Measurements from ENCODE around the gene COQ8A. TPM values are rescaled to one million over a fixed set of nuclear protein-coding genes. Genes with fewer than 3 reads are reported as not detected.

The COQ8A gene
- total RNA-seq, 2 donors from 2014 or later, result 116 to 134 TPM

DNA sequence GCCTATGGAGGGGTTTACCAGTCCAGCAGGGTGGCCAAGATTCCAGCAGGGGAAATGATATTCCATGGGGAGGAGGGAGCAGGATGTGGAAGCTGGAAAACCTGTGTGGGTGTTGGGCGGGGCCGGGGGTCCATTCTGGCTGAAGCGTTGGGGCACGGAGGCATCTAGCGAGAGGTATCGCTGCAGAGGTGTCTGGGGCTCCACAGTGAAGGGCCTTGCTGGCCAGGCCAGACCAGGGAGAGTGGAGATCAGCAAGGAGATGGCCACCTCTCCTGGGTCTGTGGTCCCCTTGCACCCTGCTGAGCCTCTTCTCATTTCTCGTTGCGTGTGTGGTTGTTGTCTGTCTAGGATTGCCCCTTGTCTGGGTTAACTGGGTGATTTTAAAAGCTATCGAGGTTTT is 6.2 kb downstream of the COQ8A start:
- 72 to 73% methylated on average over 9 of the region's 9 CpGs for WGBS, 2 donors
- TF ChIP-seq, protein P1, sequence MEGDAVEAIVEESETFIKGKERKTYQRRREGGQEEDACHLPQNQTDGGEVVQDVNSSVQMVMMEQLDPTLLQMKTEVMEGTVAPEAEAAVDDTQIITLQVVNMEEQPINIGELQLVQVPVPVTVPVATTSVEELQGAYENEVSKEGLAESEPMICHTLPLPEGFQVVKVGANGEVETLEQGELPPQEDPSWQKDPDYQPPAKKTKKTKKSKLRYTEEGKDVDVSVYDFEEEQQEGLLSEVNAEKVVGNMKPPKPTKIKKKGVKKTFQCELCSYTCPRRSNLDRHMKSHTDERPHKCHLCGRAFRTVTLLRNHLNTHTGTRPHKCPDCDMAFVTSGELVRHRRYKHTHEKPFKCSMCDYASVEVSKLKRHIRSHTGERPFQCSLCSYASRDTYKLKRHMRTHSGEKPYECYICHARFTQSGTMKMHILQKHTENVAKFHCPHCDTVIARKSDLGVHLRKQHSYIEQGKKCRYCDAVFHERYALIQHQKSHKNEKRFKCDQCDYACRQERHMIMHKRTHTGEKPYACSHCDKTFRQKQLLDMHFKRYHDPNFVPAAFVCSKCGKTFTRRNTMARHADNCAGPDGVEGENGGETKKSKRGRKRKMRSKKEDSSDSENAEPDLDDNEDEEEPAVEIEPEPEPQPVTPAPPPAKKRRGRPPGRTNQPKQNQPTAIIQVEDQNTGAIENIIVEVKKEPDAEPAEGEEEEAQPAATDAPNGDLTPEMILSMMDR (IDR thresholded peaks at IDR 0.05), result no peak
- TF ChIP-seq POLR2A (IDR thresholded peaks at IDR 0.05), result no peak
- no peak for DNase-seq
- Histone ChIP-seq H3K4me3 (no peak overlapping the region), H3K36me3 (replicated peaks in 1 of 2; ENCODE audit: insufficient read depth in 1 of 2, low read depth in 2 of 2) (no peaks in the 10 kb centered on the region), H3K27me3 (no peaks in the 10 kb centered on the region), H3K27ac (peak overlapping the region; percentile 96 to 98 (median 98)), H3K4me1 (peaks cover 96% of the 10 kb centered on the region), H3K9me3 (no peaks in the 10 kb centered on the region)
- no peak for ATAC-seq
- intact Hi-C loops (cut with DNase I), result no loop called here

DNA sequence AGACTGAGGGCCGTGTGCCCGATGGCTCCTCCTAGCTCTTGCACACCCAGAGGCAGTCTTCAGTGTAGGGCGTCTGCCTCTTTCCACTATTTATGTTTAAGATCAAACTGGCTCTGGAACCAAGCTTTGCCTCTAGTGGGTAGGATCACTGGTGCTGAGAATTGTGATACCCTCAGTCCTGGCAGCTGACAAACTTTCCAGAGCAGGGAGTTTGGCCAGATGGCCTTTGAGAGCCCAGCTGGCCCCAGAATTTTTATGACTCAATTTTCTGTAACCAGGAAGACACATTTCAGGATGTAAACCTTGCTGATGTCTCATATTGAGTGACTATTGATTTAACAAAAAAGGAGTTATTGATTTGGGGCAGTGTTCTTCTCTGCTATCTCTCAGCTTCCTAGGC is 6.7 kb downstream of the COQ8A start:
- TF ChIP-seq, protein P1 (IDR thresholded peaks at IDR 0.05), result no peak
- TF ChIP-seq POLR2A (IDR thresholded peaks at IDR 0.05), result no peak
- peaks cover 96% of the 10 kb centered on the region for H3K4me1 ChIP-seq

DNA sequence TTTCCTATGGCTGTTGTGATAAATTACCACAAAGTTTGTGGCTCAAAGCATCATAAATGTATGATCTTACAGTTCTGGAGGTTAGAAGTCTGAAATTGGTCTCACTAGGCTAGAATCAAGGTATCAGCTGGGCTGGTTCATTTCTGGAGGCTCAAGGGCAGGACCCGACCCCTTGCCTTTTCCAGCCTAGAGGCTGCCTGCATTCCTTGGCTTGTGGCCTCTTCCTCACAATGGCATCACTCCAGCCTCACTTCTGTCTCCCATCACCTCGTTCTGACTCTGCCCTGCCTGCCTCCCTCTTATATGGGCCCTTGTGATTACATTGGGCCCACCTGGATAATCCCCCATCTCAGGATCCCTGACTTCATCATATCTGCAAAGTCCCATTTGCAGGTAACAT is 8.0 kb downstream of the COQ8A start:
- peaks cover 89% of the 10 kb centered on the region for H3K4me1 ChIP-seq
- TF ChIP-seq, protein P1 (IDR thresholded peaks at IDR 0.05), result no peak
- TF ChIP-seq POLR2A (IDR thresholded peaks at IDR 0.05), result no peak

More for the DNA sequence above, 6.7 kb downstream of the COQ8A start:
- ATAC-seq, result no peak
- Histone ChIP-seq H3K27me3 (no peaks in the 10 kb centered on the region), H3K27ac (peak overlapping the region; percentile 96 to 98 (median 98)), H3K9me3 (no peaks in the 10 kb centered on the region), H3K4me3 (no peak overlapping the region), H3K36me3 (replicated peaks in 1 of 2; ENCODE audit: insufficient read depth in 1 of 2, low read depth in 2 of 2) (no peaks in the 10 kb centered on the region)
- DNase-seq, result peak; percentile 41 to 69 (median 66)
- 20 to 44% methylated on average over 3 of the region's 3 CpGs for WGBS, 2 donors
- intact Hi-C loops (cut with DNase I), result no loop called here

DNA sequence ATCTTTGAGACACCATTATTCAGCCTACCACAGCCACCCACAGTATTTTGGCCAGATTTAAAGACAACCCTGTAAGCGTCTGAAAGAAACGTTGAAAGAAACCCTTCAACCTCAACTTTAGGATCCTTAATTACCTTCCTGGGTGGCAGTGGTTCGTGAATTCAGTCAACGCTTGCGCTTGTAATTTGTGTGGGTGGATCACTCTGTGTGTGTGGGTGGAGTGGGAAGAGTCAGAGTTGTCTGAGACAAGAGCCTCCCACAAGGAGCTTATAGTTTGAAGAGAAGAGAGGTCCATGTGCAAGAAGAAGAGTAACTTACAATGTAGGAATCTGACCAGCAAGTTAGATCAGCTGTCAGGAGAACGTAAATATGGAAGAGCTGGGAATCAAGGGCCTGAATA is 8.4 kb downstream of the COQ8A start:
- TF ChIP-seq, protein P1 (IDR thresholded peaks at IDR 0.05), result no peak
- TF ChIP-seq POLR2A (IDR thresholded peaks at IDR 0.05), result no peak
- 92 to 94% methylated on average over 6 of the region's 6 CpGs for WGBS, 2 donors
- H3K4me3 ChIP-seq, result no peak overlapping the region
- H3K9me3 ChIP-seq, result no peaks in the 10 kb centered on the region
- peak overlapping the region in 2 of 4 donors; percentile 98 for H3K27ac ChIP-seq
- no peaks in the 10 kb centered on the region for H3K36me3 ChIP-seq (replicated peaks in 1 of 2; ENCODE audit: insufficient read depth in 1 of 2, low read depth in 2 of 2)
- ATAC-seq (no peak), DNase-seq (no peak)
- H3K4me1 ChIP-seq, result peaks cover 89% of the 10 kb centered on the region
- H3K27me3 ChIP-seq, result no peaks in the 10 kb centered on the region
- intact Hi-C loops (cut with DNase I), result no loop called here

More for the DNA sequence above, 8.0 kb downstream of the COQ8A start:
- H3K36me3 ChIP-seq (replicated peaks in 1 of 2; ENCODE audit: insufficient read depth in 1 of 2, low read depth in 2 of 2), result no peaks in the 10 kb centered on the region
- peak overlapping the region; percentile 37 to 98 (median 98) for H3K27ac ChIP-seq
- H3K9me3 ChIP-seq, result no peaks in the 10 kb centered on the region
- intact Hi-C loops (cut with DNase I), result no loop called here
- H3K4me3 ChIP-seq, result no peak overlapping the region
- ATAC-seq, result no peak
- H3K27me3 ChIP-seq, result no peaks in the 10 kb centered on the region
- DNase-seq, result no peak
- WGBS, 2 donors, result 89 to 91% methylated on average over 2 of the region's 2 CpGs

DNA sequence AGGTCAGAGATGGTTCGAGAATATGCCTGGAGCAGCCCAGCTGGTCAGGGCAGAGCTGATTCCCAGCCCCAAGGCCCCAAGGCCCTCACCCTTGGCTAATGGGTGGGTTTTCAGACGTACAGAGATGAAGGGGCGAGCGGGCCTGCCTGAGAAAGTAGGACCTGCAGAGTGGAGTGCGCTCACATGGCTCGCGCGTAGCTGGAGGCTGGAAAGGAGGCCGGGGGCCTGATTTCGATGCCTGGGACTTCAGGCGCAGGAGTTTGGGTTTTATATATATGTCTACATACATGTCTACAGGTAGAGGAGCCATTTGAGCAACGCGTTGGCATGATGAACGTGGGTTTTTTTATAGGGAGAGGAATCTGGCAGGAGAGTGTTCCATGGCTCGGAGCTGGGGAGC is 8.9 kb downstream of the COQ8A start:
- Histone ChIP-seq H3K27me3 (no peaks in the 10 kb centered on the region), H3K9me3 (no peaks in the 10 kb centered on the region), H3K4me3 (no peak overlapping the region), H3K4me1 (peaks cover 89% of the 10 kb centered on the region), H3K36me3 (replicated peaks in 1 of 2; ENCODE audit: insufficient read depth in 1 of 2, low read depth in 2 of 2) (no peaks in the 10 kb centered on the region), H3K27ac (no peak overlapping the region)
- no peak for TF ChIP-seq POLR2A (IDR thresholded peaks at IDR 0.05)
- TF ChIP-seq, protein P1 (IDR thresholded peaks at IDR 0.05), result no peak
- WGBS, 2 donors, result 91 to 92% methylated on average over 15 of the region's 15 CpGs
- intact Hi-C loops (cut with DNase I), result no loop called here
- ATAC-seq, result no peak
- DNase-seq, result no peak
